Suppressor macrophage (primary cell): ENCODE data around the gene CXorf65.

ENCODE experiments used
- DNase-seq, 4 experiments: peaks; one replicate each; pipeline ENCODE4 v3.0.0-alpha.2; 2020 to 2022

CXorf65 gene

DNA sequence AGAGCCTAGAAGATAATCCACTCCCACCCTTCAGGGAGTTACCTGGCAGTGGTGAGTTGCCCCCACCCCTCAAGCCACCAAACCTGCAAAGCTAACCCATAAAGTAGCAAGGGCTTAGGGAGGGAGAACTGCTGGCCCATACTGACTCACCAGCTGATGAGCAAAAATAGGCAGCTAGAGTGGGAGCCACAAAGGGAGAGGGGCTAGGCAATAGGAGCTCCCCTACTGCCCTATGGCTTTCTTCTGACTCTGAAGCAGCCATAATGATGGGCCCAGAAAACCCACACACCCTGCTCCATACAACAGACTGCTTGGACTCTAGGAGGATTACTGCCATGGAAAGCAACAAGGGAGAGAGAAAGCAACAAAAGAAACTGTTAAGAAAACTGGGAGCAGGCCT is 46.4 kb downstream of the CXorf65 start:
- DNase-seq: no peak

DNA sequence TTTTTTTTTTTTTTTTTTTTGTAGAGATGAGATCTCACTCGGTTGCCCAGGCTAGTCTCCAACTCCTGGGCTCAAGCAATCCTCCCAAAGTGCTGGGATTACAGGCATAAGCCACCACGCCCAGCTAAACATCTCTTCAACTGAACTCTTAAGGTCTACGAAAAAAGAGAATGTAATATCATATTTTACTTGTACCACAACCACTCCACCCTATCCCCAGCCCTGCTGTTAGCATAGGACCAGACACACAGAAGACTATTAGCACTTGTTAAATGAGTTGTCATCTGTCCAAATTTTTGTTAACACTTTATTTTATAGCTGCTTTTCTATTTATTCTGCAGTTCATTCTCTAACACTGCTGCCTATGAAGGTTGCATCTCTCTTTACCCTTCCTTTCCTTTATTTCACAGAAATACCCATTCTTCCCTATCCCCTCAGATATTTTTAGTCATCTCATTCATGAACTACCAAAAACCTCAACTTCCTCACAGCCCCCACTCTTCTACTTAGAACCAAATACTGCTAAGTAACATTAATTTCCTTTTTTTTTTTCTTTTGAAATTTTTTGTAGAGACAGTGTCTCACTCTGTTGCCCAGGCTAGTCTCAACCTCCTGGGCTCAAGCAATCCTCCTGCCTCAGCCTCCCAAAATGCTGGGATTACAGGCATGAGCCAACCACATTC is 48.6 kb downstream of the CXorf65 start:
- DNase-seq: peak in 3 of 4 experiments; percentile 25 to 64 (median 56)

DNA sequence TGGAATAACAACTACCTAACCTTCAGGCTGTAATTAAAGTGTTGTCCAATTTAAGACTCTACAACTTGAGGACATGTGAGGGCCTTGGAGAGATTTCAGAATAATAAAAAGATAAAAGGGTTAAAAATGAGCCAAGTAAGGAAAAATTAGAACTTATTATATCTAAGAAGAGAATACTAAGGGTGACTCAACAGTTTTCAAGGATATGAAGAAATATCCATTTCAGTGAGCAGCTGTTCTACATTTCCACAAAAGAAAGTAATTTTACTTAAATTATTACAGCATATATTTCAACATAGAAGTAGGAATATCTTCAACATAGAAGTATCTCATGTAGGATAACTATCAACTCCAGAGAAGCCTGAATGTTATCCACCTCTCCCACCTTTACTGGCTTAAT is 49.7 kb downstream of the CXorf65 start:
- DNase-seq: peak in 2 of 4 experiments; percentile 46 to 50
